ENCODE measurements around the gene COL11A2.
"Not testable (repeated sequence)": the region's sequence is repeated elsewhere in the genome, so short reads cannot be mapped to it uniquely, and the experiment has no call there.

COL11A2 gene

GRCh38 chr6:33150560-33150959, 41.7 kb downstream of the COL11A2 start:
- DNase-seq, result not testable (repeated sequence)

DNA sequence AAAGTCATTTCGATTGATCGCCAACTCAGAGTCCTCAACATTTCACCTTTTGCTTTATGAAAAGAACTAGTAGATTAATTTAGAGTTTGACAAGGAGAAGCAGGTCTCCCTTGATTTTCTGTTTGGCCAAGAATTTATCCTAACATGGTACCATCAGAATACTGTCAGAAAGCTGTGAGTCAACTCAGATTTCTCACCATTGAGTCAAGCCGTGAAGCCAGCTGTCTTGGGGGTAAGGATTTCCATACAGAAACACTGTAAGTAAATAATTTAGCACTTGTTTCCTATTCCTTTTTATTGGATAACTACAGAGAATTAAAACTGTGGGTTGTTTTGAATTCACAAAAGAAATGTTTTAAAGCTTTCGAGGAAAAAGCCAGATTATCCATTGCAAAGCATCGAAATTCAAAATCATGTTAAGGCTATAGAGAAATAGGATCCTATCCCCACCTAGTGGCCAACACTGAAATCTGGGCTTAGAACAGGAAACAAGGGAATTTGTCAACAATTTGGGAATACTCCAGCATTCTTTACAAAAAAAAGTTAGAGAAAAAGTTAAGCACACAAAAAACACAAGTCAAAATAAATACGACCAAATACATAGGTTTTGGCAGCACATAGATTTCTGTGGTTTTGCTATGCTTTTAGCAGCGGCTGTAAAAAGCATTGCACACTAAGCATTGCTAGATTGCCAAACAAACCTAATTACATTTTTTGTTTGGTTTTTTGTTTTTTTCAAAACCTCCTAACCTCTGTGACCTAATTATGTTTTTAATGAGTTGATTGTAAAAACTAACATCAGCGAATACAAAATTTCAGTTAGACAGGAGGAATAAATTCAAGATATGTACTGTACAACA, 44.2 kb downstream of the COL11A2 start:
- peak; percentile 68 for DNase-seq

DNA sequence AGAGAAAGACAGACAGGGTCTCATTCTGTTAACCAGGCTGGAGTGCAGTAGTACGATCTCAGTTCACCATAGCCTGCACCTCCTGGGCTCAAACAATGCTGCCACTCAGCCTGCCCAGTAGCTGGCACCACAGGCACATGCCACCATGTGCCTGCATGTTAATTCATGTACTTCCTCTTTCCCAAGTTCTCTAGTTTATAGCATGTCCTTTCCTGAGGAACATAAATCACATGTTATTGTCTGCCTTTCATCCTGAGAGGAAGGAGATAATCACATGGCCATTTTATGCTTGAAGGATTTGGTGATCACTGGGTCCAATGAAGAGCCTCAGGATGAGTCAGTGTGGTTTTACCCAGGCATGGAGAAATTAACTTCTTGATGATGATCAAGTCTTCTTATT, 47.9 kb downstream of the COL11A2 start:
- peak; percentile 13 for DNase-seq

- no peak for DNase-seq
Measured at GRCh38 chr6:33143113-33143770, 49.0 kb downstream of the COL11A2 start.

DNA sequence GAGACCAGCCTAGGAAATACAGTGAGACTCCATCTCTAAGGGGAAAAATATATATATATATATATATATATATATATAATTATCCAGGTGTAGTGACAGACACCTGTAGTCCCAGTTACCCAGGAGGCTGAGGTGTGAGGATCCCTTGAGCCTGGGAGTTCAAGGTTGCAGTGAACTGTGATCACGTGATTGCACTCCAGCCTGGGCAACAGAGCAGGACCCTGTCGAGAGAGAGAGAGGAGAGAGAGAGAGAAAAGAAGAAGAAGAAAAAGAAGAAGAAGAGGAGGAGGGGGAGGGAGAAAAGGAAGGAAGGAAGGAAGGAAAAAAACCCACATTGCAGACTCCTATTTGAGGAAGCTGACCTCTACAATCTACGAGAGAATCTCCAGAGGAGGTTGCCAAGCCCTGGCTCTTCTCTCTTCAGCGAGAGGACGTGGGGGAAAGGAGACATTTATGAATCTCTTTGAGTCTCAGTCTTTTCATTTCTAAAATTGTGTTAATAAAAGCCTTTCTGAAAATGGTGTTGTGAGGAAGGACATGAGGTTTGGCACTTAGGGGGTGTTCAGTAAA, 49.7 kb downstream of the COL11A2 start:
- DNase-seq, result no peak

- no peak for DNase-seq
Measured at GRCh38 chr6:33140556-33140955, 51.7 kb downstream of the COL11A2 start.

DNA sequence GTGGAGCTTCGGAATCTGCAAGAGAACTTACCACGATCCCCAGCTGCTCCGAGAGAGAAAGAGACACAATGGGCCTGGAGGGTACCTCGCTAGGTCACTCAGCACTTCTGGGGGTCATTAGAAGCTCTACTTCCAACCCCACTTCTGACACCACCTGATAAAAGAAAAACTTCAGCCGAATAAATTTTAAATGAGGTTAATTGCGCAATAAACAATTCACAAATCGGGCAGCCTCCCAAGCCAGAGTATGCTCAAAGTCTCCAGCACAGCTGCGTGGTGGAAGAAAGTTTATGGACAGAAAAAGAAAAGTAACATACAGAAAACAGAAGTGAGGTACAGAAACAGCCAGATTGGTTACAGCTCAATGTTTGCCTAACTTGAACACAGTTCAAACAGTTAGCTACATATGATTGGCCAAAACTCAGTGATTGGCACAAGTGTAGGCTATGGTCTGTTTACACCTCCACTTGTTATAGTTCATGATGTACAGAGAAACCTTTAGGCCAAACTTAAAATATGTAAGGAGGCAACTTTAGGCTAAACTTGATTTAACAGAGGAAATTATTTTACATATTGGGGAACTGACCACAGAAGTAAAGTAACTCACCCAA, 52.6 kb downstream of the COL11A2 start:
- no peak for DNase-seq

DNA sequence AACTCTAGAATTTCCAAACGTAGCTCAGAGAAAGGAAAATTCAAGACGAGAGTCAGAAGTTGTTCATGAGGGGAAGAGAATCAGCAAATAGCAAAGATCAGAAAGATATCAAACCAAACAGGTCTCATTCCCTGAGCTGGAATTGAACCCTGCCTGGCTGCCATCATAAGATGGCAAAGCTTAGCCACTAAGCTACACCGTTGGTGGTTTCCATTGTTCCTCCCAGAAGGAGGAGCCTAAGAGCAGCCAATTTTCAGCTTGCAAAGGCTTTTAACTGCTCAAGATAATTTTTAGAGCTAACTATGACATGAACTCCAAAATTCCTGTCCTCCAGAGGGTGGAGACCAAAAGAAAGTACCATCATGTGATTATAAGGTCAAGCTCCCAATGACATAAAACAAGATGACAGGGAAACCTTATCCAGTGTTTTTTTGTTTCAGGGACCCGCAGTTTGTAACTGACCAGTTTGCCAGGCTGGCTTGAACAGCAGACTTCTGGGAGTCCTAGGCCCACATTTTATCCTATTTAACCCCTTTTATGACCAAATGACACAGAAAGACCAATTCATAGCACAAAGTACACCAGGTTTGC, 55.9 kb downstream of the COL11A2 start:
- DNase-seq, result no peak

GRCh38 chr6:33132081-33132524, 60.2 kb downstream of the COL11A2 start:
- no peak for DNase-seq

- DNase-seq, result no peak
Measured at GRCh38 chr6:33128318-33128717, 63.9 kb downstream of the COL11A2 start.

- DNase-seq, result peak; percentile 76
Measured at GRCh38 chr6:33126101-33126714, 66.1 kb downstream of the COL11A2 start.

- no peak for DNase-seq
Measured at GRCh38 chr6:33124947-33125346, 67.3 kb downstream of the COL11A2 start.

- DNase-seq, result peak; percentile 41
Measured at GRCh38 chr6:33124525-33124901, 67.8 kb downstream of the COL11A2 start.

GRCh38 chr6:33123732-33124524, 68.3 kb downstream of the COL11A2 start:
- peak; percentile 79 for DNase-seq

GRCh38 chr6:33123181-33123580, 69.1 kb downstream of the COL11A2 start:
- DNase-seq, result no peak

DNA sequence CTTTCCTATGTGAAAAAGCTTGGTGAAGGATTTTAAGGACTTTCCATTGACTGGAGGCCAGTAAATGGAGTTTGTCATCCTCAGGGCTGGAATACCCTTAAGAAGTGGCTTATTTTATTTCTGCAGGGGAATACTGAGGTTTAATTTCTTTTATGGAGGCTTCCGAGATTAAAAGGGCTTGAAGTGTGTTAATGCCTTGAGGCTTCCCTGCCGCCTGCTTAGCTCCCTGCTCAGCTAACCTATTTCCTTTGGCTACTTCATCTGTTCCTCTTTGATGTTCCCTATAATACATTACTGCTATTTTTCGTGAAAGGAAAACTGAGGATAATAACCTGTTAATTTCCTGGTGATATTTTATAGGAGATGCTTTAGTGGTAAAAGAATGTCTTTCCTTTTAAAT, 72.3 kb downstream of the COL11A2 start:
- DNase-seq, result no peak

GRCh38 chr6:33118525-33119123, 73.6 kb downstream of the COL11A2 start:
- peak; percentile 77 for DNase-seq

- peak; percentile 19 for DNase-seq
Measured at GRCh38 chr6:33117811-33118277, 74.4 kb downstream of the COL11A2 start.

DNA sequence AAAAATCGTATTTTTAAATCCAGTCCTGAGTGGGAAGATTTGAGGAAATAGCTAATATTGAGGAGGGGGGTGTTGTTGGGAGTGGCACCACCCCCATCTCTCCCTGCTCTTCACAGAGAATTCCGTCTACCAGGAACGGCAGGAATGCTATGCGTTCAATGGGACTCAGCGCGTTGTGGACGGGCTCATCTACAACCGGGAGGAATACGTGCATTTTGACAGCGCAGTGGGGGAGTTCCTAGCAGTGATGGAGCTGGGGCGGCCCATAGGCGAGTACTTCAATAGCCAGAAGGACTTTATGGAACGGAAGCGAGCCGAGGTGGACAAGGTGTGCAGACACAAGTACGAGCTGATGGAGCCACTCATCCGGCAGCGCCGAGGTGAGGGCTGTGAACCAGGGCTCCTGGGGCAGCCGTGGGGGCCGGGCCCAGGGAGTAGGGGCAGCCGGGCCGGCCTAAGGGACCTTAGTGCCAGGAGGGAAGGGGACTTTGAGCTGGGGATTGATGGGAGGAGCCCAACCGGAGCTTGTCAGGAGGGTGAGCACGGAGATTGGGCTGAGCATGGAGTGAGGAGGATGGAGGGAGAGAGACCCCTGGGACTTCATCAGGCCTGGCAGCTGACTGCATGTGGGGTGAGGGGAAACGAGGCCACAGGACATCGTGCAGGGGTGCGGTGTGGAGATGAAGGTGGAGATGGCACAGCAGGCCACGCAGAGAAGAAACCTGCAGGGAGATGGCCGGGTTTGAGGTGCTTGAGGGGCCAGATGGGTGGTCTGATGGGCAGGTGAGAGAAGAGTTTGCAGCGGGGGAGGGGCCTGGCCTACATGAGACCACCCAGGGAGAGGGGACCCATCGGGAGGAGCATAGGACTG, 75.2 kb downstream of the COL11A2 start:
- DNase-seq, result peak; percentile 63

- peak; percentile 33 for DNase-seq
Measured at GRCh38 chr6:33116417-33116816, 75.8 kb downstream of the COL11A2 start.

Measured in DMS53 (cell line).